Testis (tissue), 2 donors: ENCODE results near the gene IRF8.

Source experiments
- CTCF ChIP-seq, 3 experiments: fragments of 450-650 bp in 2 of 3; fragments of 200-600 bp in 1 of 3; sonication (generic) in 1 of 3; IDR thresholded peaks; one replicate each; pipeline ENCODE4 v1.5.1; 2016 to 2019; ENCODE audit warnings: antibody characterized with exemption in 3 of 3, mild to moderate bottlenecking in 2 of 3, moderate library complexity in 1 of 3
- POLR2A ChIP-seq: fragments of 450-650 bp; IDR thresholded peaks from one replicate; pipeline ENCODE4 v1.6.1; 2017; ENCODE audit warnings: antibody characterized with exemption, mild to moderate bottlenecking, moderate library complexity

- TF ChIP-seq CTCF (IDR thresholded peaks at IDR 0.05) = no peak
- TF ChIP-seq POLR2A = no peak
Observed at GRCh38 chr16:85969159-85969558, 70.2 kb downstream of the IRF8 start.
